GM23338 (cell line): ENCODE data around the gene SLC12A3.

Experiments
- CREB1 ChIP-seq: fragments of 250-450 bp; sonication (Bioruptor Pico); IDR thresholded peaks from 2 replicates; pipeline ENCODE4 v1.5.0; 2020; ENCODE audit warnings: low read depth, mild to moderate bottlenecking, moderate library complexity
- EZH2 ChIP-seq: fragments of 200-600 bp; sonication (generic); IDR thresholded peaks from one replicate; pipeline ENCODE4 v1.8.0; 2017; ENCODE audit warnings: antibody characterized with exemption, mild to moderate bottlenecking, low read depth; ENCODE audit not compliant: unreplicated experiment
- NANOG ChIP-seq: IDR thresholded peaks from 2 replicates; pipeline ENCODE4 v1.6.1; 2016; ENCODE audit warnings: antibody characterized with exemption, borderline replicate concordance
- POLR2AphosphoS5 ChIP-seq: IDR thresholded peaks from 2 replicates; pipeline ENCODE4 v1.6.1; 2016; ENCODE audit warnings: antibody characterized with exemption, low read depth
- ZNF331 ChIP-seq: fragments of 250-450 bp; sonication (Bioruptor Pico); IDR thresholded peaks from 2 replicates; pipeline ENCODE4 v1.5.0; 2020; ENCODE audit warnings: low read depth, mild to moderate bottlenecking, moderate library complexity
- TF ChIP-seq, protein P1 (sequence below), 2 experiments: fragments of 200-600 bp in 1 of 2; sonication (generic) in 1 of 2; conservative IDR thresholded peaks; 2 replicates each; pipeline versions ENCODE4 v1.5.1 to v1.6.1; 2016 to 2017; ENCODE audit warnings: antibody characterized with exemption in 2 of 2, low read depth in 2 of 2, mild to moderate bottlenecking in 2 of 2, moderate library complexity in 1 of 2
- TF ChIP-seq, protein P2 (sequence below): IDR thresholded peaks from one replicate; pipeline ENCODE4 v1.6.1; 2018; ENCODE audit warnings: antibody characterized with exemption; ENCODE audit not compliant: unreplicated experiment
- TF ChIP-seq, protein P3 (sequence below): fragments of 250-450 bp; sonication (Bioruptor Pico); IDR thresholded peaks from 2 replicates; pipeline ENCODE4 v1.5.0; 2020; ENCODE audit warnings: mild to moderate bottlenecking, moderate library complexity

DNA sequence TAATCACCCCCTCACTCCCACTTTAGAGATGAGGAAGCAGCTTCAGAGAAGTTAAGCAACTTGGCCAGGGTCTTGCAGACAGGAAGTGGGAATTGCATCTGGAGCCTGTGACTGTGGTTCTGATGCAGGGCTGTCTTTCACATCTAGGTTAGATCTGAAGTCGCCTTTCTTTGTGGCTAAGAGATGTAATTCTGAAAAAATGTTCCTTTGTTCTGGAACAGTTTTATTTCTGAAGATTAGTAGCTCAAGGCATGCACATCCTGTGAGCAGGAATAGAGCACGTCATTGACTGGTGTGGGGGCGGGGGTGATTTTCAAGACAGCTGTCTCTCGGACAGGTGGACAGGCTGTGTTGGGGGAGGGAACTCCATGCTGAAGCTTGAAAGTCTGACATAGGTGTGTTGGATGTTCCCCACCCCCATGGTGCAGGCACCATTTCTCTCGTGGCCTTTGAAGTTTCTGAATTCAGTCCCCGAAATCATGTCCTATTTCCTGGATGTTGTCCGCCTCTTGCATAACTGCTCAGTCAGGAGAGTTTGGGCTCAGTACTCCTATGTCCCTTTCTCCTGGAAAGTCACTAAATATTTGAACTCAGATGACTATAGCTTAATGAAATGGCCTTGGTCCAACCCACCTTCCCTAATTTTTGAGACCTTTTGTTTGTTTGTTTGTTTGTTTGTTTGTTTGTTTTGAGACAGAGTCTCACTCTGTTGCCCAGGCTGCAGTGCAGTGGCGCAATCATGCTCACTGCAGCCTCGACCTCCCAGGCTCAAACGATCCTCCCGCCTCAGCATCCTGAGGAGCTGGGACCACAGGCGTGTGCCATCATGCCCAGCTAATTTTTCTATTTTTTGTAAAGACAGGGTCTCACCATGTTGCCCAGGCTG, 45.9 kb downstream of the SLC12A3 start:
- TF ChIP-seq EZH2, result no peak
- TF ChIP-seq, protein P1, sequence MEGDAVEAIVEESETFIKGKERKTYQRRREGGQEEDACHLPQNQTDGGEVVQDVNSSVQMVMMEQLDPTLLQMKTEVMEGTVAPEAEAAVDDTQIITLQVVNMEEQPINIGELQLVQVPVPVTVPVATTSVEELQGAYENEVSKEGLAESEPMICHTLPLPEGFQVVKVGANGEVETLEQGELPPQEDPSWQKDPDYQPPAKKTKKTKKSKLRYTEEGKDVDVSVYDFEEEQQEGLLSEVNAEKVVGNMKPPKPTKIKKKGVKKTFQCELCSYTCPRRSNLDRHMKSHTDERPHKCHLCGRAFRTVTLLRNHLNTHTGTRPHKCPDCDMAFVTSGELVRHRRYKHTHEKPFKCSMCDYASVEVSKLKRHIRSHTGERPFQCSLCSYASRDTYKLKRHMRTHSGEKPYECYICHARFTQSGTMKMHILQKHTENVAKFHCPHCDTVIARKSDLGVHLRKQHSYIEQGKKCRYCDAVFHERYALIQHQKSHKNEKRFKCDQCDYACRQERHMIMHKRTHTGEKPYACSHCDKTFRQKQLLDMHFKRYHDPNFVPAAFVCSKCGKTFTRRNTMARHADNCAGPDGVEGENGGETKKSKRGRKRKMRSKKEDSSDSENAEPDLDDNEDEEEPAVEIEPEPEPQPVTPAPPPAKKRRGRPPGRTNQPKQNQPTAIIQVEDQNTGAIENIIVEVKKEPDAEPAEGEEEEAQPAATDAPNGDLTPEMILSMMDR (conservative IDR thresholded peaks at IDR 0.05; ENCODE audit: low read depth in 2 of 2), result no peak
- TF ChIP-seq POLR2AphosphoS5, result no peak
- TF ChIP-seq CREB1 (CRISPR knock-in tag), result no peak
- TF ChIP-seq NANOG, result no peak
- TF ChIP-seq, protein P2, sequence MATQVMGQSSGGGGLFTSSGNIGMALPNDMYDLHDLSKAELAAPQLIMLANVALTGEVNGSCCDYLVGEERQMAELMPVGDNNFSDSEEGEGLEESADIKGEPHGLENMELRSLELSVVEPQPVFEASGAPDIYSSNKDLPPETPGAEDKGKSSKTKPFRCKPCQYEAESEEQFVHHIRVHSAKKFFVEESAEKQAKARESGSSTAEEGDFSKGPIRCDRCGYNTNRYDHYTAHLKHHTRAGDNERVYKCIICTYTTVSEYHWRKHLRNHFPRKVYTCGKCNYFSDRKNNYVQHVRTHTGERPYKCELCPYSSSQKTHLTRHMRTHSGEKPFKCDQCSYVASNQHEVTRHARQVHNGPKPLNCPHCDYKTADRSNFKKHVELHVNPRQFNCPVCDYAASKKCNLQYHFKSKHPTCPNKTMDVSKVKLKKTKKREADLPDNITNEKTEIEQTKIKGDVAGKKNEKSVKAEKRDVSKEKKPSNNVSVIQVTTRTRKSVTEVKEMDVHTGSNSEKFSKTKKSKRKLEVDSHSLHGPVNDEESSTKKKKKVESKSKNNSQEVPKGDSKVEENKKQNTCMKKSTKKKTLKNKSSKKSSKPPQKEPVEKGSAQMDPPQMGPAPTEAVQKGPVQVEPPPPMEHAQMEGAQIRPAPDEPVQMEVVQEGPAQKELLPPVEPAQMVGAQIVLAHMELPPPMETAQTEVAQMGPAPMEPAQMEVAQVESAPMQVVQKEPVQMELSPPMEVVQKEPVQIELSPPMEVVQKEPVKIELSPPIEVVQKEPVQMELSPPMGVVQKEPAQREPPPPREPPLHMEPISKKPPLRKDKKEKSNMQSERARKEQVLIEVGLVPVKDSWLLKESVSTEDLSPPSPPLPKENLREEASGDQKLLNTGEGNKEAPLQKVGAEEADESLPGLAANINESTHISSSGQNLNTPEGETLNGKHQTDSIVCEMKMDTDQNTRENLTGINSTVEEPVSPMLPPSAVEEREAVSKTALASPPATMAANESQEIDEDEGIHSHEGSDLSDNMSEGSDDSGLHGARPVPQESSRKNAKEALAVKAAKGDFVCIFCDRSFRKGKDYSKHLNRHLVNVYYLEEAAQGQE, result no peak
- TF ChIP-seq ZNF331 (CRISPR knock-in tag), result no peak
- TF ChIP-seq, protein P3, sequence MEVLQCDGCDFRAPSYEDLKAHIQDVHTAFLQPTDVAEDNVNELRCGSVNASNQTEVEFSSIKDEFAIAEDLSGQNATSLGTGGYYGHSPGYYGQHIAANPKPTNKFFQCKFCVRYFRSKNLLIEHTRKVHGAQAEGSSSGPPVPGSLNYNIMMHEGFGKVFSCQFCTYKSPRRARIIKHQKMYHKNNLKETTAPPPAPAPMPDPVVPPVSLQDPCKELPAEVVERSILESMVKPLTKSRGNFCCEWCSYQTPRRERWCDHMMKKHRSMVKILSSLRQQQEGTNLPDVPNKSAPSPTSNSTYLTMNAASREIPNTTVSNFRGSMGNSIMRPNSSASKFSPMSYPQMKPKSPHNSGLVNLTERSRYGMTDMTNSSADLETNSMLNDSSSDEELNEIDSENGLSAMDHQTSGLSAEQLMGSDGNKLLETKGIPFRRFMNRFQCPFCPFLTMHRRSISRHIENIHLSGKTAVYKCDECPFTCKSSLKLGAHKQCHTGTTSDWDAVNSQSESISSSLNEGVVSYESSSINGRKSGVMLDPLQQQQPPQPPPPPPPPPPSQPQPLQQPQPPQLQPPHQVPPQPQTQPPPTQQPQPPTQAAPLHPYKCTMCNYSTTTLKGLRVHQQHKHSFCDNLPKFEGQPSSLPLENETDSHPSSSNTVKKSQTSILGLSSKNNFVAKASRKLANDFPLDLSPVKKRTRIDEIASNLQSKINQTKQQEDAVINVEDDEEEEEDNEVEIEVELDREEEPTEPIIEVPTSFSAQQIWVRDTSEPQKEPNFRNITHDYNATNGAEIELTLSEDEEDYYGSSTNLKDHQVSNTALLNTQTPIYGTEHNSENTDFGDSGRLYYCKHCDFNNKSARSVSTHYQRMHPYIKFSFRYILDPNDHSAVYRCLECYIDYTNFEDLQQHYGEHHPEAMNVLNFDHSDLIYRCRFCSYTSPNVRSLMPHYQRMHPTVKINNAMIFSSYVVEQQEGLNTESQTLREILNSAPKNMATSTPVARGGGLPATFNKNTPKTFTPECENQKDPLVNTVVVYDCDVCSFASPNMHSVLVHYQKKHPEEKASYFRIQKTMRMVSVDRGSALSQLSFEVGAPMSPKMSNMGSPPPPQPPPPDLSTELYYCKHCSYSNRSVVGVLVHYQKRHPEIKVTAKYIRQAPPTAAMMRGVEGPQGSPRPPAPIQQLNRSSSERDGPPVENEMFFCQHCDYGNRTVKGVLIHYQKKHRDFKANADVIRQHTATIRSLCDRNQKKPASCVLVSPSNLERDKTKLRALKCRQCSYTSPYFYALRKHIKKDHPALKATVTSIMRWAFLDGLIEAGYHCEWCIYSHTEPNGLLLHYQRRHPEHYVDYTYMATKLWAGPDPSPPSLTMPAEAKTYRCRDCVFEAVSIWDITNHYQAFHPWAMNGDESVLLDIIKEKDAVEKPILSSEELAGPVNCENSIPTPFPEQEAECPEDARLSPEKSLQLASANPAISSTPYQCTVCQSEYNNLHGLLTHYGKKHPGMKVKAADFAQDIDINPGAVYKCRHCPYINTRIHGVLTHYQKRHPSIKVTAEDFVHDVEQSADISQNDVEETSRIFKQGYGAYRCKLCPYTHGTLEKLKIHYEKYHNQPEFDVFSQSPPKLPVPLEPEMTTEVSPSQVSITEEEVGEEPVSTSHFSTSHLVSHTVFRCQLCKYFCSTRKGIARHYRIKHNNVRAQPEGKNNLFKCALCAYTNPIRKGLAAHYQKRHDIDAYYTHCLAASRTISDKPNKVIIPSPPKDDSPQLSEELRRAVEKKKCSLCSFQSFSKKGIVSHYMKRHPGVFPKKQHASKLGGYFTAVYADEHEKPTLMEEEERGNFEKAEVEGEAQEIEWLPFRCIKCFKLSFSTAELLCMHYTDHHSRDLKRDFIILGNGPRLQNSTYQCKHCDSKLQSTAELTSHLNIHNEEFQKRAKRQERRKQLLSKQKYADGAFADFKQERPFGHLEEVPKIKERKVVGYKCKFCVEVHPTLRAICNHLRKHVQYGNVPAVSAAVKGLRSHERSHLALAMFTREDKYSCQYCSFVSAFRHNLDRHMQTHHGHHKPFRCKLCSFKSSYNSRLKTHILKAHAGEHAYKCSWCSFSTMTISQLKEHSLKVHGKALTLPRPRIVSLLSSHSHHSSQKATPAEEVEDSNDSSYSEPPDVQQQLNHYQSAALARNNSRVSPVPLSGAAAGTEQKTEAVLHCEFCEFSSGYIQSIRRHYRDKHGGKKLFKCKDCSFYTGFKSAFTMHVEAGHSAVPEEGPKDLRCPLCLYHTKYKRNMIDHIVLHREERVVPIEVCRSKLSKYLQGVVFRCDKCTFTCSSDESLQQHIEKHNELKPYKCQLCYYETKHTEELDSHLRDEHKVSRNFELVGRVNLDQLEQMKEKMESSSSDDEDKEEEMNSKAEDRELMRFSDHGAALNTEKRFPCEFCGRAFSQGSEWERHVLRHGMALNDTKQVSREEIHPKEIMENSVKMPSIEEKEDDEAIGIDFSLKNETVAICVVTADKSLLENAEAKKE (CRISPR knock-in tag), result no peak
